GM12865 (cell line): ENCODE measurements around the gene ZNF662.

Experiments used
- DNase-seq: peaks from one replicate; pipeline ENCODE4 v3.0.0; 2010; ENCODE audit warnings: low read depth
- H3K4me3 ChIP-seq: 2 replicates; pipeline ENCODE4 v1.5.1; 2011; ENCODE audit warnings: mild to moderate bottlenecking, low read depth, low read length, control low read depth
- CTCF ChIP-seq: IDR thresholded peaks from 2 replicates; pipeline ENCODE4 v1.5.1; 2011; ENCODE audit warnings: low read length, control low read depth, low read depth, inconsistent platforms; ENCODE audit not compliant: insufficient read depth; ENCODE audit errors: missing control alignments

The ZNF662 gene

GRCh38 chr3:42871592-42872196 is 34.2 kb upstream of the ZNF662 start:
- H3K4me3 ChIP-seq: no peak overlapping the region
- TF ChIP-seq CTCF: no peak
- no peak for DNase-seq

- no peak for TF ChIP-seq CTCF
- H3K4me3 ChIP-seq: no peak overlapping the region
- DNase-seq: no peak
These were observed 33.2 kb upstream of the ZNF662 start for GRCh38 chr3:42872718-42873117.

GRCh38 chr3:42873221-42873982 is 32.5 kb upstream of the ZNF662 start:
- H3K4me3 ChIP-seq: no peak overlapping the region
- DNase-seq: no peak
- no peak for TF ChIP-seq CTCF

- DNase-seq: no peak
- TF ChIP-seq CTCF: no peak
These were observed 31.2 kb upstream of the ZNF662 start for GRCh38 chr3:42874749-42875148.

GRCh38 chr3:42875325-42876151 is 30.4 kb upstream of the ZNF662 start, which contains the start of gene CYP8B1:
CYP8B1 (minus strand) TSS chr3:42875879; CDS start chr3:42875816, 63 bp downstream.
- TF ChIP-seq CTCF: no peak
- no peak for DNase-seq
- H3K4me3 ChIP-seq: no peak within 1 kb of the TSS

More at GRCh38 chr3:42874749-42875148, 31.2 kb upstream of the ZNF662 start:
- no peak overlapping the region for H3K4me3 ChIP-seq

GRCh38 chr3:42876401-42876800 is 29.5 kb upstream of the ZNF662 start:
- H3K4me3 ChIP-seq: no peak overlapping the region
- no peak for DNase-seq
- TF ChIP-seq CTCF: no peak
